Mesodermal cell (in vitro differentiated cells): ENCODE results near the gene AZIN2.
A peak's percentile ranks its signal among the peaks of the same experiment; 100 is the strongest.
"Not testable (repeated sequence)": the region's sequence is repeated elsewhere in the genome, so short reads cannot be mapped to it uniquely, and the experiment has no call there.

Source experiments
- H3K27ac ChIP-seq: 2 replicates; pipeline ENCODE4 v1.7.0; 2013; ENCODE audit warnings: mild to moderate bottlenecking, low read depth, low read length, moderate library complexity; ENCODE audit not compliant: severe bottlenecking
- H3K36me3 ChIP-seq: 2 replicates; pipeline ENCODE4 v1.7.1; 2013; ENCODE audit warnings: mild to moderate bottlenecking, low read length, moderate library complexity; ENCODE audit not compliant: control insufficient read depth, insufficient read depth
- H3K4me1 ChIP-seq: one replicate; pipeline ENCODE4 v1.7.1; 2013; ENCODE audit warnings: mild to moderate bottlenecking, low read length; ENCODE audit not compliant: insufficient read depth, control insufficient read depth, poor library complexity, severe bottlenecking
- H3K4me3 ChIP-seq: 2 replicates; pipeline ENCODE4 v1.7.0; 2013; ENCODE audit warnings: low read length, control low read depth, mild to moderate bottlenecking; ENCODE audit not compliant: insufficient read depth, poor library complexity, severe bottlenecking; ENCODE audit errors: extremely low read depth
- H3K9me3 ChIP-seq: 2 replicates; pipeline ENCODE4 v1.7.1; 2013; ENCODE audit warnings: mild to moderate bottlenecking, low read length, moderate library complexity; ENCODE audit not compliant: control insufficient read depth
- WGBS, 2 experiments: methylation state at CpG; one replicate each; pipeline ENCODE4 v1.1.5; 2013; ENCODE audit warnings: missing lambda C conversion rate in 2 of 2; ENCODE audit not compliant: insufficient coverage in 2 of 2; 5-methylcytosine and 5-hydroxymethylcytosine counted together

The AZIN2 gene

GRCh38 chr1:33094971-33095604 is 14.1 kb downstream of the AZIN2 start:
- H3K4me1 ChIP-seq: peaks cover 14% of the 10 kb centered on the region
- no peak overlapping the region for H3K4me3 ChIP-seq
- no peak overlapping the region for H3K27ac ChIP-seq
- H3K36me3 ChIP-seq: no peaks in the 10 kb centered on the region
- H3K9me3 ChIP-seq: no peaks in the 10 kb centered on the region
- WGBS, 2 experiments: 25% methylated on average over 5 of the region's 10 CpGs; no CpG with 5 or more reads in 1 of the 2 experiments

- Histone ChIP-seq H3K27ac (no peak overlapping the region), H3K4me1 (peaks cover 20% of the 10 kb centered on the region), H3K4me3 (no peak overlapping the region), H3K9me3 (no peaks in the 10 kb centered on the region), H3K36me3 (no peaks in the 10 kb centered on the region)
- 94 to 99% methylated on average over 6 to 7 of the region's 7 CpGs for WGBS, 2 experiments
Observed at GRCh38 chr1:33096363-33097005, 15.5 kb downstream of the AZIN2 start.

GRCh38 chr1:33097137-33097611 is 16.2 kb downstream of the AZIN2 start:
- no peak overlapping the region for H3K27ac ChIP-seq
- 100% methylated on average over 1 of the region's 3 CpGs for WGBS, 2 experiments

GRCh38 chr1:33097762-33098161 is 16.8 kb downstream of the AZIN2 start:
- WGBS, 2 experiments: 100% methylated on average over 2 of the region's 4 CpGs
- no peaks in the 10 kb centered on the region for H3K36me3 ChIP-seq
- H3K9me3 ChIP-seq: no peaks in the 10 kb centered on the region
- H3K4me3 ChIP-seq: no peak overlapping the region
- peaks cover 20% of the 10 kb centered on the region for H3K4me1 ChIP-seq
- no peak overlapping the region for H3K27ac ChIP-seq

More at GRCh38 chr1:33097137-33097611, 16.2 kb downstream of the AZIN2 start:
- Histone ChIP-seq H3K9me3 (no peaks in the 10 kb centered on the region), H3K4me1 (peaks cover 20% of the 10 kb centered on the region), H3K36me3 (no peaks in the 10 kb centered on the region), H3K4me3 (no peak overlapping the region)

GRCh38 chr1:33098371-33098770 is 17.4 kb downstream of the AZIN2 start:
- Histone ChIP-seq H3K36me3 (peaks cover 3% of the 10 kb centered on the region), H3K27ac (peak overlapping the region; percentile 82), H3K4me1 (peaks cover 20% of the 10 kb centered on the region), H3K9me3 (no peaks in the 10 kb centered on the region), H3K4me3 (no peak overlapping the region)

- 71 to 89% methylated on average over 2 to 7 of the region's 13 CpGs for WGBS, 2 experiments
- peaks cover 3% of the 10 kb centered on the region for H3K36me3 ChIP-seq
- H3K27ac ChIP-seq: peak overlapping the region; percentile 82
- H3K4me3 ChIP-seq: no peak overlapping the region
- H3K4me1 ChIP-seq: peaks cover 20% of the 10 kb centered on the region
- H3K9me3 ChIP-seq: no peaks in the 10 kb centered on the region
Observed at GRCh38 chr1:33099290-33100118, 18.6 kb downstream of the AZIN2 start.

- WGBS, 2 experiments: 93 to 95% methylated on average over 3 of the region's 4 CpGs
- H3K9me3 ChIP-seq, H3K36me3 ChIP-seq, H3K27ac ChIP-seq, H3K4me3 ChIP-seq: not testable (repeated sequence)
- H3K4me1 ChIP-seq: peaks cover 20% of the 10 kb centered on the region
Observed at GRCh38 chr1:33100119-33100415, 19.1 kb downstream of the AZIN2 start.

GRCh38 chr1:33110477-33110876 is 29.5 kb downstream of the AZIN2 start:
- Histone ChIP-seq H3K36me3 (no peaks in the 10 kb centered on the region), H3K4me1 (no peaks in the 10 kb centered on the region), H3K9me3 (peaks cover 7% of the 10 kb centered on the region), H3K27ac (no peak overlapping the region), H3K4me3 (no peak overlapping the region)

- Histone ChIP-seq H3K36me3 (no peaks in the 10 kb centered on the region), H3K4me3 (no peak overlapping the region), H3K9me3 (peaks cover 7% of the 10 kb centered on the region), H3K4me1 (no peaks in the 10 kb centered on the region), H3K27ac (no peak overlapping the region)
- 100% methylated on average over 1 of the region's 3 CpGs; no CpG with 5 or more reads in 1 of the 2 experiments for WGBS, 2 experiments
Observed at GRCh38 chr1:33111965-33112364, 31.0 kb downstream of the AZIN2 start.

GRCh38 chr1:33117440-33118085 is 36.6 kb downstream of the AZIN2 start:
- no peaks in the 10 kb centered on the region for H3K9me3 ChIP-seq
- H3K4me1 ChIP-seq: peaks cover 5% of the 10 kb centered on the region
- no peak overlapping the region for H3K27ac ChIP-seq
- H3K36me3 ChIP-seq: no peaks in the 10 kb centered on the region
- no peak overlapping the region for H3K4me3 ChIP-seq
- WGBS, 2 experiments: 90 to 99% methylated on average over 9 to 12 of the region's 13 CpGs
